Caco-2 (cell line): Measurements from ENCODE around the gene TAGLN2. TPM values are rescaled to one million over a fixed set of nuclear protein-coding genes. Genes with fewer than 3 reads are reported as not detected.

Experiments used
- BruUV-seq: library from RNA; stranded (reverse); fragments of 400-500 nt; replicated peaks from 2 replicates; lab custom pipeline; 2021; lab: Mats Ljungman, UMichigan
- CTCF ChIA-PET: fragments of 300-600 bp; sonication (Branson Sonifier 250); formaldehyde crosslinking; loops from one replicate; lab custom pipeline; 2022; ENCODE audit warnings: antibody characterized with exemption; lab: Charles Lee
- POLR2A ChIA-PET: fragments of 300-600 bp; sonication (Branson Sonifier 250); formaldehyde crosslinking; loops from one replicate; lab custom pipeline; 2022; ENCODE audit warnings: antibody characterized with exemption; lab: Charles Lee
- DNase-seq, 2 experiments: peaks; one replicate each; pipeline versions ENCODE4 v3.0.0 to v3.0.0-alpha.2; 2020 to 2022
- H3K27me3 ChIP-seq: replicated peaks from 2 replicates; pipeline ENCODE4 v1.6.0; 2011; ENCODE audit warnings: low read length; ENCODE audit not compliant: control insufficient read depth, insufficient read depth
- H3K36me3 ChIP-seq: 2 replicates; pipeline ENCODE4 v1.5.1; 2011; ENCODE audit warnings: low read length; ENCODE audit not compliant: control insufficient read depth, insufficient read depth
- H3K4me1 ChIP-seq: fragments of 250-450 bp; sonication (Bioruptor Pico); 2 replicates; pipeline ENCODE4 v1.5.1; 2020; ENCODE audit warnings: mild to moderate bottlenecking
- H3K4me3 ChIP-seq: 2 replicates; pipeline ENCODE4 v1.5.1; 2011; ENCODE audit warnings: low read depth, mild to moderate bottlenecking, control low read depth, low read length
- H3K9me3 ChIP-seq: fragments of 250-450 bp; sonication (Bioruptor Pico); 2 replicates; pipeline ENCODE4 v1.5.1; 2020; ENCODE audit warnings: mild to moderate bottlenecking, moderate library complexity
- H3K27ac Mint-ChIP-seq: one replicate; pipeline ENCODE4 v1.8.0; 2022; ENCODE audit warnings: mixed read lengths; ENCODE audit not compliant: unreplicated experiment
- H3K27me3 Mint-ChIP-seq: one replicate; pipeline ENCODE4 v1.8.0; 2022; ENCODE audit warnings: mixed read lengths; ENCODE audit not compliant: insufficient read depth, unreplicated experiment
- H3K36me3 Mint-ChIP-seq: one replicate; pipeline ENCODE4 v1.8.0; 2022; ENCODE audit warnings: mild to moderate bottlenecking, mixed read lengths; ENCODE audit not compliant: insufficient read depth, unreplicated experiment
- H3K4me1 Mint-ChIP-seq: one replicate; pipeline ENCODE4 v1.8.0; 2022; ENCODE audit warnings: low read depth, mixed read lengths; ENCODE audit not compliant: unreplicated experiment
- H3K4me3 Mint-ChIP-seq: one replicate; pipeline ENCODE4 v1.8.0; 2022; ENCODE audit warnings: mild to moderate bottlenecking, moderate library complexity, mixed read lengths; ENCODE audit not compliant: unreplicated experiment
- H3K9me3 Mint-ChIP-seq: one replicate; pipeline ENCODE4 v1.8.0; 2022; ENCODE audit warnings: mixed read lengths; ENCODE audit not compliant: unreplicated experiment
- intact Hi-C: fragments of 100-400 bp; cut with micrococcal nuclease; formaldehyde crosslinking; loops from one replicate; pipeline ENCODE4 v1.10.0; 2022; ENCODE audit not compliant: unreplicated experiment
- total RNA-seq: library from RNA; stranded (reverse); gene quantifications from 2 replicates; pipeline ENCODE4 v1.2.3, GENCODE V29; 2022
- TF ChIP-seq, protein P1 (sequence below), 2 experiments: fragments of 200-600 bp in 1 of 2; IDR thresholded peaks; 1 replicate in 1 of 2; 2 replicates in 1 of 2; pipeline versions ENCODE4 v1.5.1 to v1.8.0; 2011 to 2022; ENCODE audit warnings: antibody characterized with exemption in 1 of 2, control low read depth in 1 of 2, inconsistent platforms in 1 of 2, low read depth in 1 of 2, low read length in 1 of 2, mild to moderate bottlenecking in 1 of 2, moderate library complexity in 1 of 2; ENCODE audit not compliant: insufficient read depth in 1 of 2, severe bottlenecking in 1 of 2, unreplicated experiment in 1 of 2

TAGLN2 gene
- total RNA-seq, 1 experiment from 2014 or later, result 531 TPM

DNA sequence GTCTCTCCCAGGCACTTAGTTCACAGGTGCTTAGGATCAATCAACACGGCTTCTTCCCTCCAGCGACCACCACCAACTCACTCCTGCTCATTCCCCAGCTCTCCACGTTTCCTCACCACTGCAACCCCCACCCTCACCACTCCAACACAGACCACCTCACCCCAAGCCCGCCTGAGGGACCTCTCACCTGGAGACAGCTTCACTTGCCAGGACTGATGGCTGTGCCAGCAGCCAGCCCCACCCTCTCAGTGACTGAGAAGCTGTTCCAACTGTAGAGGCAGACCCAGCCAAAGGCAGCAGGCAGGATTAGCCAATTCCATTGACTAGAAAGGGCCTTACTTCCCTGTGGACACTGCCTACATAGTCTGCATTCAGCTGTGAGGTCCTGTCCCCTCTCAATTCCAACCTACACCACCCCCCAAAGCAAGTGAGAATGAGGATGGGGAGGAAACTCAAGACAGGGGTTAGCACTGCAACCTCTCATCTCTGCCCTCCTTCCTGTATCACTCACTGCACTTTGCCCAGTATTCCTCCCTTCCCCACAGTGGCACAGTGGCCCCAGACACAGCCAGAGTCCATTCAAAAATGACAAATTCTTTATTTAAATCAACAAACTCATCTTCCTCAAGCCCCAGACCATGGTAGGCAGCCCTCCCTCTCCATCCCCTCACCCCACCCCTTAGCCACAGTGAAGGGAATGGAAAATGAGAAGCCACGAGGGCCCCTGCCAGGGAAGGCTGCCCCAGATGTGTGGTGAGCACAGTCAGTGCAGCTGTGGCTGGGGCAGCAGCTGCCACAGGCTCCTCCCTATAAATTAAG is 7.6 kb downstream of the TAGLN2 start:
- TF ChIP-seq, protein P1, sequence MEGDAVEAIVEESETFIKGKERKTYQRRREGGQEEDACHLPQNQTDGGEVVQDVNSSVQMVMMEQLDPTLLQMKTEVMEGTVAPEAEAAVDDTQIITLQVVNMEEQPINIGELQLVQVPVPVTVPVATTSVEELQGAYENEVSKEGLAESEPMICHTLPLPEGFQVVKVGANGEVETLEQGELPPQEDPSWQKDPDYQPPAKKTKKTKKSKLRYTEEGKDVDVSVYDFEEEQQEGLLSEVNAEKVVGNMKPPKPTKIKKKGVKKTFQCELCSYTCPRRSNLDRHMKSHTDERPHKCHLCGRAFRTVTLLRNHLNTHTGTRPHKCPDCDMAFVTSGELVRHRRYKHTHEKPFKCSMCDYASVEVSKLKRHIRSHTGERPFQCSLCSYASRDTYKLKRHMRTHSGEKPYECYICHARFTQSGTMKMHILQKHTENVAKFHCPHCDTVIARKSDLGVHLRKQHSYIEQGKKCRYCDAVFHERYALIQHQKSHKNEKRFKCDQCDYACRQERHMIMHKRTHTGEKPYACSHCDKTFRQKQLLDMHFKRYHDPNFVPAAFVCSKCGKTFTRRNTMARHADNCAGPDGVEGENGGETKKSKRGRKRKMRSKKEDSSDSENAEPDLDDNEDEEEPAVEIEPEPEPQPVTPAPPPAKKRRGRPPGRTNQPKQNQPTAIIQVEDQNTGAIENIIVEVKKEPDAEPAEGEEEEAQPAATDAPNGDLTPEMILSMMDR (IDR thresholded peaks at IDR 0.05; ENCODE audit: insufficient read depth in 1 of 2, low read depth in 1 of 2, low read length in 1 of 2, severe bottlenecking in 1 of 2, unreplicated experiment in 1 of 2), result no peak
- Mint-ChIP-seq H3K4me3 (no peak overlapping the region), H3K27ac (peak overlapping the region; percentile 88), H3K36me3 (peaks cover 82% of the 10 kb centered on the region), H3K4me1 (peaks cover 70% of the 10 kb centered on the region), H3K27me3 (no peaks in the 10 kb centered on the region), H3K9me3 (no peaks in the 10 kb centered on the region)
- Histone ChIP-seq H3K9me3 (no peaks in the 10 kb centered on the region), H3K36me3 (peaks cover 4% of the 10 kb centered on the region), H3K4me1 (peaks cover 84% of the 10 kb centered on the region), H3K27me3 (no peaks in the 10 kb centered on the region), H3K4me3 (no peak overlapping the region)
- intact Hi-C loops, result no loop called here
- POLR2A ChIA-PET, result no interaction called here
- no TSS peak for BruUV-seq
- CTCF ChIA-PET, result interaction anchor here (1.0 kb wide), 1 partner anchor 119 kb away, joined by 3 read pairs; no protein-coding TSS in a partner anchor
- DNase-seq, result no peak

DNA sequence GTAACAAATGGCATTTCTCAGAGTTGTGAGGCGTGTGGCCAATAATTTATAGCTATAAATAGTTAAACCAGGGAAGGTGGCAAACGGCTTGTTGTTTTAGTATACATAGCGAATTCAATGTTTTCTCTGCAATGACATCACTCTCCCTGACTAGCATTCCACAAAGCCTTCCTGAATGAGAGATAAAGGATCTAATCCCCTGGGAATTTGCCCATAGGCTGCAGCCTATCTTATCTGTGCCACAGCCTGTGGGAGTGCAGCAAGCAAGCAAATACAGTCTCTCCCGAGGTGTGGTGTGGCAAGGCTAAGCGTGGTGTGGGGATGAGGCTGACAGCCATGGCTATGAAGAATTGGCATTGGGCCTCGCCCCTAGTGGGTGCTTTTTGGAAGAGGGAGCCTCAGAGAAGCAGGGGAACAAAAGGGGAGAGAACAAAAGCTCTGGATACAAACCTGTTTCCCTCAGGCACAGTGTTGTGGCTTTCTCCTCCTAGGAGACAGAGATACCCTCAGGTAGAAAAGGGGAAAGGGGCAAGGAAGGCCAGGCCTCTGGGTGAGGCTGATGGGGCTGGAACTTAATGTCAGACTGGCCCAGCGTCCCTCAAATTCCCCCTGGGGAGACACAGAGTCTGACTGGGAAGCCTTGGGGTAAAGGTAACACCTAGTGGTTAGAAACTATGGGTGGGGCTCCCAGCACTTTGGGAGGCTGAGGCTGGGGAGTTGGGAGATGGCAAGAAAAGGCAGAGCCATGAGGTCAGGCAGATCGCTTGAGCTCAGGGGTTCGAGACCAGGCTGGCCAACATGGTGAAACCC is 8.9 kb downstream of the TAGLN2 start:
- Histone ChIP-seq H3K36me3 (peaks cover 4% of the 10 kb centered on the region), H3K9me3 (no peaks in the 10 kb centered on the region), H3K4me3 (no peak overlapping the region), H3K27me3 (no peaks in the 10 kb centered on the region), H3K4me1 (peaks cover 84% of the 10 kb centered on the region)
- no peaks in the 10 kb centered on the region for H3K27me3 Mint-ChIP-seq
- CTCF ChIA-PET, result interaction anchor here (1.0 to 1.8 kb wide), 5 partner anchors 24 to 136 kb away, joined by 3 to 12 read pairs (median 4); partner anchors contain the start of gene DUSP23
- POLR2A ChIA-PET, result interaction anchor here (1.7 kb wide), 1 partner anchor 9 kb away, joined by 10 read pairs; the partner anchor contains the start of gene TAGLN2
- DNase-seq, result peak; percentile 90 to 94
- TSS peak; percentile 36 for BruUV-seq
- intact Hi-C loops, result loop anchor here (1.0 kb wide), 3 partner anchors 9 to 29 kb away; partner anchors contain the start of genes IGSF9 and TAGLN2
- peaks cover 67% of the 10 kb centered on the region for H3K4me1 Mint-ChIP-seq
- peak overlapping the region; percentile 88 for H3K27ac Mint-ChIP-seq
- peaks cover 76% of the 10 kb centered on the region for H3K36me3 Mint-ChIP-seq
- no peaks in the 10 kb centered on the region for H3K9me3 Mint-ChIP-seq
- peak overlapping the region; percentile 45 for H3K4me3 Mint-ChIP-seq
- TF ChIP-seq, protein P1 (IDR thresholded peaks at IDR 0.05; ENCODE audit: insufficient read depth in 1 of 2, low read depth in 1 of 2, low read length in 1 of 2, severe bottlenecking in 1 of 2, unreplicated experiment in 1 of 2), result no peak
